IPS DF 6.9 (cell line): ENCODE data around the gene B4GALT1.

ENCODE experiments used
- DNase-seq: peaks from one replicate; pipeline ENCODE4 v3.0.0-alpha.2; 2013; ENCODE audit warnings: low read depth, low spot score
- H3K27ac ChIP-seq: one replicate; pipeline ENCODE4 v1.5.1; 2013; ENCODE audit warnings: low read length, control low read depth
- H3K27me3 ChIP-seq: 2 replicates; pipeline ENCODE4 v1.6.1; 2013; ENCODE audit warnings: mild to moderate bottlenecking, low read length; ENCODE audit not compliant: control insufficient read depth, insufficient read depth
- H3K36me3 ChIP-seq: 2 replicates; pipeline ENCODE4 v1.6.1; 2013; ENCODE audit warnings: low read length; ENCODE audit not compliant: control insufficient read depth, insufficient read depth
- H3K4me1 ChIP-seq: 2 replicates; pipeline ENCODE4 v1.6.1; 2013; ENCODE audit warnings: low read length; ENCODE audit not compliant: control insufficient read depth, insufficient read depth
- H3K4me3 ChIP-seq: 2 replicates; pipeline ENCODE4 v1.5.1; 2013; ENCODE audit warnings: mild to moderate bottlenecking, low read length
- H3K9me3 ChIP-seq: 2 replicates; pipeline ENCODE4 v1.6.1; 2013; ENCODE audit warnings: low read length, inconsistent platforms; ENCODE audit not compliant: control insufficient read depth, insufficient read depth
- WGBS: extraction: QIAGEN DNeasy Blood & Tissue Kit; methylation state at CpG from one replicate; pipeline ENCODE4 v1.1.7; 2013; ENCODE audit warnings: mixed read lengths, missing lambda C conversion rate; ENCODE audit not compliant: insufficient read length, insufficient coverage; 5-methylcytosine and 5-hydroxymethylcytosine counted together

Gene B4GALT1

GRCh38 chr9:33106827-33107621, 60.1 kb downstream of the B4GALT1 start:
- 0 out of 2 replicates have a peak, but pooled peaks cover 4% of the 10 kb centered on the region for H3K4me1 ChIP-seq
- H3K27me3 ChIP-seq, result no peaks in the 10 kb centered on the region
- no peak for DNase-seq
- no peaks in the 10 kb centered on the region for H3K36me3 ChIP-seq
- H3K4me3 ChIP-seq, result no peak overlapping the region
- WGBS, result no CpG with 5 or more reads among the region's 10 CpGs
- H3K27ac ChIP-seq, result no peak overlapping the region
- no peaks in the 10 kb centered on the region for H3K9me3 ChIP-seq

- H3K9me3 ChIP-seq, result no peaks in the 10 kb centered on the region
- DNase-seq, result no peak
- H3K27me3 ChIP-seq, result no peaks in the 10 kb centered on the region
- no peak overlapping the region for H3K4me3 ChIP-seq
- 0 out of 2 replicates have a peak, but pooled peaks cover 4% of the 10 kb centered on the region for H3K4me1 ChIP-seq
- no peaks in the 10 kb centered on the region for H3K36me3 ChIP-seq
- H3K27ac ChIP-seq, result no peak overlapping the region
- no CpG with 5 or more reads among the region's 4 CpGs for WGBS
Measured at GRCh38 chr9:33106372-33106771, 60.8 kb downstream of the B4GALT1 start.

- Histone ChIP-seq H3K36me3 (no peaks in the 10 kb centered on the region), H3K4me3 (no peak overlapping the region), H3K4me1 (0 out of 2 replicates have a peak, but pooled peaks cover 4% of the 10 kb centered on the region), H3K27me3 (no peaks in the 10 kb centered on the region), H3K9me3 (no peaks in the 10 kb centered on the region), H3K27ac (no peak overlapping the region)
- WGBS, result no CpG with 5 or more reads among the region's 1 CpG
- no peak for DNase-seq
Measured at GRCh38 chr9:33105959-33106358, 61.2 kb downstream of the B4GALT1 start.

GRCh38 chr9:33105504-33105903, 61.6 kb downstream of the B4GALT1 start:
- no peak for DNase-seq
- Histone ChIP-seq H3K36me3 (no peaks in the 10 kb centered on the region), H3K27ac (no peak overlapping the region), H3K9me3 (no peaks in the 10 kb centered on the region), H3K27me3 (no peaks in the 10 kb centered on the region), H3K4me3 (no peak overlapping the region), H3K4me1 (0 out of 2 replicates have a peak, but pooled peaks cover 4% of the 10 kb centered on the region)
- no CpG with 5 or more reads among the region's 5 CpGs for WGBS

GRCh38 chr9:33104401-33104800, 62.7 kb downstream of the B4GALT1 start:
- WGBS, result no CpG with 5 or more reads among the region's 7 CpGs
- H3K36me3 ChIP-seq, result no peaks in the 10 kb centered on the region
- no peak overlapping the region for H3K27ac ChIP-seq
- H3K9me3 ChIP-seq, result no peaks in the 10 kb centered on the region
- DNase-seq, result no peak
- H3K27me3 ChIP-seq, result no peaks in the 10 kb centered on the region
- H3K4me1 ChIP-seq, result 0 out of 2 replicates have a peak, but pooled peaks cover 4% of the 10 kb centered on the region
- H3K4me3 ChIP-seq, result no peak overlapping the region

GRCh38 chr9:33103501-33104281, 63.4 kb downstream of the B4GALT1 start:
- H3K9me3 ChIP-seq, result no peaks in the 10 kb centered on the region
- H3K4me1 ChIP-seq, result 0 out of 2 replicates have a peak, but pooled peaks cover 4% of the 10 kb centered on the region
- H3K27ac ChIP-seq, result no peak overlapping the region
- DNase-seq, result no peak
- no CpG with 5 or more reads among the region's 8 CpGs for WGBS
- no peak overlapping the region for H3K4me3 ChIP-seq
- no peaks in the 10 kb centered on the region for H3K27me3 ChIP-seq
- H3K36me3 ChIP-seq, result no peaks in the 10 kb centered on the region

- H3K4me1 ChIP-seq, result 0 out of 2 replicates have a peak, but pooled peaks cover 2% of the 10 kb centered on the region
- H3K27me3 ChIP-seq, result no peaks in the 10 kb centered on the region
- no peak for DNase-seq
- H3K27ac ChIP-seq, result no peak overlapping the region
- no peaks in the 10 kb centered on the region for H3K36me3 ChIP-seq
- H3K4me3 ChIP-seq, result no peak overlapping the region
- no peaks in the 10 kb centered on the region for H3K9me3 ChIP-seq
- WGBS, result no CpG with 5 or more reads among the region's 13 CpGs
Measured at GRCh38 chr9:33102551-33103210, 64.5 kb downstream of the B4GALT1 start.

- H3K27me3 ChIP-seq, result no peaks in the 10 kb centered on the region
Measured at GRCh38 chr9:33101104-33101951, 65.8 kb downstream of the B4GALT1 start.

GRCh38 chr9:33099754-33100153, 67.4 kb downstream of the B4GALT1 start:
- WGBS, result no CpG with 5 or more reads among the region's 2 CpGs
- Histone ChIP-seq H3K27ac (no peak overlapping the region), H3K4me1 (0 out of 2 replicates have a peak, but pooled peaks cover 1% of the 10 kb centered on the region), H3K27me3 (no peaks in the 10 kb centered on the region), H3K9me3 (no peaks in the 10 kb centered on the region), H3K4me3 (no peak overlapping the region), H3K36me3 (no peaks in the 10 kb centered on the region)
- DNase-seq, result no peak

More at GRCh38 chr9:33101104-33101951, 65.8 kb downstream of the B4GALT1 start:
- Histone ChIP-seq H3K9me3 (no peaks in the 10 kb centered on the region), H3K36me3 (no peaks in the 10 kb centered on the region), H3K4me3 (no peak overlapping the region), H3K27ac (no peak overlapping the region), H3K4me1 (0 out of 2 replicates have a peak, but pooled peaks cover 1% of the 10 kb centered on the region)
- no CpG with 5 or more reads among the region's 10 CpGs for WGBS
- DNase-seq, result no peak
